ENCODE results near the gene APBB1IP.

DNA sequence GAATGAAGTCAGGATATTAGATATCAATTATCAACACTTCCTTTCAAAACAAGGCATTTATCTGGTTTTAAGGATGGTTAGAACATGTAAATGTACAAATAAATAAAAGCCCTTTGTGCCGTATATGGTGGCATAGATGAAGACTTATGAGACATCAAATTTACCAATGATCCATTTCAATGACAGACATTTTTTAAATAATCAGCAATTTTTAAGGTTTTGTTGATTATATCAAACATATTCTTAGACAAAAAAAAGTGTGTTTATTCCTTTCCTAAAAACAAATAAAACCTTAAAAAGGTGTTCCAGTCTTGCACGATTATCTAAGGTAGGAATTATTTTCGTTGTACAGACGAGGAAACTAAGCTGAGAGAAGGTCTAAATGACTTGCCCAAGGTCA lies 13.8 kb downstream of the APBB1IP start:
- TF ChIP-seq EZH2 (IDR thresholded peaks at IDR 0.05) (no peak), POLR2AphosphoS5 (IDR thresholded peaks at IDR 0.05; ENCODE audit: borderline replicate concordance, low read depth, low read length) (no peak), FOXP2 (optimal IDR thresholded peaks at IDR 0.05; ENCODE audit: control extremely low read depth, extremely low read length, insufficient read depth) (no peak)

Data from SK-N-MC (cell line).